ENCODE measurements around the gene RNF125.

DNA sequence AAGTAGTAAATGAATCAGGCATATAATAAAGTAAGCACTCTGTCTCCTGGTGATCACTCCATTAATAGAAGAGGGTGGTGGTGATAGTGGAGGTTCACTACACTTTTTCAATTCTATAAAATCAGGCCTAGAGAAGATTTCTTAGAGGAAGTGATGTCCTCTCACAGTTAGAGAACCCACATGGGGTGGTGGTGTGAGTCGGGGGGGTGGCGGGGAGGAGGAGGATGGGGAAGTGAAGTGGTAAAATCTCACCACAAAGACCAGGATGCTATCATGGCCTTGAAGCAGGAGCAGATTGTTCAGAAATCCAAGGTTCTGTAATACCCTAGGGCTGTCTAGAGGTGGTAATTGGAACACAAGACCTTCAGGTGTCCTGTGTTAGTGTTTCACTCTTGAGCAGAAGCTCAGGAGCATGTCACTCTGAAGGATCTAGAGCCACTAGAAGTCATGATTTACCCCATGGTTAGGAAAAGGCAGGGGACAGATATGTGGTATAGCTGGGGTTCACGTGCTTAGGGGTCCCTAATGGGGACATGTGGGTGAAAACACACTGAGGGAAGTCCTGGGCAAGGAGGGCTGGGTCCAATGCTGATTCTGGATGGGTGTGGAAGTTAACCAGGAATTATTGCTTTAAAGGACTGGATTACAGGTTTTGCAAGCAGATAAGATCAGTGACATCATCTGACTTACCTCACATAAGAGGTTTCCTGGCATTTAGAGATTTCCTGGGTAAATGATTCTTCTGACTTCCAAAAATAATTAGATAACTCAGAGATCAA is 31.0 kb downstream of the RNF125 start:
- TF ChIP-seq, protein P1, sequence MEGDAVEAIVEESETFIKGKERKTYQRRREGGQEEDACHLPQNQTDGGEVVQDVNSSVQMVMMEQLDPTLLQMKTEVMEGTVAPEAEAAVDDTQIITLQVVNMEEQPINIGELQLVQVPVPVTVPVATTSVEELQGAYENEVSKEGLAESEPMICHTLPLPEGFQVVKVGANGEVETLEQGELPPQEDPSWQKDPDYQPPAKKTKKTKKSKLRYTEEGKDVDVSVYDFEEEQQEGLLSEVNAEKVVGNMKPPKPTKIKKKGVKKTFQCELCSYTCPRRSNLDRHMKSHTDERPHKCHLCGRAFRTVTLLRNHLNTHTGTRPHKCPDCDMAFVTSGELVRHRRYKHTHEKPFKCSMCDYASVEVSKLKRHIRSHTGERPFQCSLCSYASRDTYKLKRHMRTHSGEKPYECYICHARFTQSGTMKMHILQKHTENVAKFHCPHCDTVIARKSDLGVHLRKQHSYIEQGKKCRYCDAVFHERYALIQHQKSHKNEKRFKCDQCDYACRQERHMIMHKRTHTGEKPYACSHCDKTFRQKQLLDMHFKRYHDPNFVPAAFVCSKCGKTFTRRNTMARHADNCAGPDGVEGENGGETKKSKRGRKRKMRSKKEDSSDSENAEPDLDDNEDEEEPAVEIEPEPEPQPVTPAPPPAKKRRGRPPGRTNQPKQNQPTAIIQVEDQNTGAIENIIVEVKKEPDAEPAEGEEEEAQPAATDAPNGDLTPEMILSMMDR (IDR thresholded peaks at IDR 0.05): no peak
- no peak for TF ChIP-seq EZH2 (IDR thresholded peaks at IDR 0.05; ENCODE audit: borderline replicate concordance, insufficient read depth, low read depth, low read length, poor library complexity, severe bottlenecking)

All from B cell (primary cell).